BE2C (cell line): ENCODE results near the gene UQCRFS1.

Source experiments
- DNase-seq: peaks from one replicate; pipeline ENCODE4 v3.0.0-alpha.2; 2020
- H3K27me3 ChIP-seq: fragments of 250-450 bp; sonication (Bioruptor Pico); 2 replicates; pipeline ENCODE4 v1.5.1; 2020; ENCODE audit warnings: mild to moderate bottlenecking
- H3K36me3 ChIP-seq: fragments of 250-450 bp; sonication (Bioruptor Pico); 2 replicates; pipeline ENCODE4 v1.5.1; 2020; ENCODE audit warnings: mild to moderate bottlenecking
- H3K4me1 ChIP-seq: fragments of 250-450 bp; sonication (Bioruptor Pico); 2 replicates; pipeline ENCODE4 v1.5.1; 2020
- H3K4me3 ChIP-seq: 2 replicates; pipeline ENCODE4 v1.5.1; 2011; ENCODE audit warnings: low read depth, low read length
- H3K9me3 ChIP-seq: fragments of 250-450 bp; sonication (Bioruptor Pico); 2 replicates; pipeline ENCODE4 v1.5.1; 2020
- TF ChIP-seq, protein P1 (sequence below): IDR thresholded peaks from 2 replicates; pipeline ENCODE4 v1.5.1; 2012; ENCODE audit warnings: mild to moderate bottlenecking, low read depth, low read length

Gene UQCRFS1

DNA sequence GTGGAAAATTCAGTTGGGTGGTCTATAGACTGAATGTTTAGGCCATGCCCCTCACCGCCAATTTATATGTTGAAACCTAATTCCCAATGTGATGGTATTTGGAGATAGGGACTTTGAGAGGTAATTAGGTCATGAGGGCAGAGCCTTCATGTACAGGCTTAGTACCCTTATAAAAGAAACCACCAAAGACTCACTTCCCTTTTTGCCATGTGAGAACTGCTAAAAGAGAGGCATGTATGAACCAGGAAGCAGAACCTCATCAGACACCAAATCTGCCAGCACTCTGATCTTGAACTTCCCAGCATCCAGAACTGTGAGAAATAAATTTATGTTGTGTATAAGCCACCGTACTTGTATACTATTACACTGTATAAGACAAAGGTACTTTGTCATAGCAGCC lies 40.6 kb downstream of the UQCRFS1 start:
- Histone ChIP-seq H3K9me3 (no peaks in the 10 kb centered on the region), H3K4me3 (no peak overlapping the region), H3K27me3 (no peaks in the 10 kb centered on the region), H3K36me3 (no peaks in the 10 kb centered on the region), H3K4me1 (no peaks in the 10 kb centered on the region)
- TF ChIP-seq, protein P1, sequence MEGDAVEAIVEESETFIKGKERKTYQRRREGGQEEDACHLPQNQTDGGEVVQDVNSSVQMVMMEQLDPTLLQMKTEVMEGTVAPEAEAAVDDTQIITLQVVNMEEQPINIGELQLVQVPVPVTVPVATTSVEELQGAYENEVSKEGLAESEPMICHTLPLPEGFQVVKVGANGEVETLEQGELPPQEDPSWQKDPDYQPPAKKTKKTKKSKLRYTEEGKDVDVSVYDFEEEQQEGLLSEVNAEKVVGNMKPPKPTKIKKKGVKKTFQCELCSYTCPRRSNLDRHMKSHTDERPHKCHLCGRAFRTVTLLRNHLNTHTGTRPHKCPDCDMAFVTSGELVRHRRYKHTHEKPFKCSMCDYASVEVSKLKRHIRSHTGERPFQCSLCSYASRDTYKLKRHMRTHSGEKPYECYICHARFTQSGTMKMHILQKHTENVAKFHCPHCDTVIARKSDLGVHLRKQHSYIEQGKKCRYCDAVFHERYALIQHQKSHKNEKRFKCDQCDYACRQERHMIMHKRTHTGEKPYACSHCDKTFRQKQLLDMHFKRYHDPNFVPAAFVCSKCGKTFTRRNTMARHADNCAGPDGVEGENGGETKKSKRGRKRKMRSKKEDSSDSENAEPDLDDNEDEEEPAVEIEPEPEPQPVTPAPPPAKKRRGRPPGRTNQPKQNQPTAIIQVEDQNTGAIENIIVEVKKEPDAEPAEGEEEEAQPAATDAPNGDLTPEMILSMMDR, result no peak
- DNase-seq, result no peak

DNA sequence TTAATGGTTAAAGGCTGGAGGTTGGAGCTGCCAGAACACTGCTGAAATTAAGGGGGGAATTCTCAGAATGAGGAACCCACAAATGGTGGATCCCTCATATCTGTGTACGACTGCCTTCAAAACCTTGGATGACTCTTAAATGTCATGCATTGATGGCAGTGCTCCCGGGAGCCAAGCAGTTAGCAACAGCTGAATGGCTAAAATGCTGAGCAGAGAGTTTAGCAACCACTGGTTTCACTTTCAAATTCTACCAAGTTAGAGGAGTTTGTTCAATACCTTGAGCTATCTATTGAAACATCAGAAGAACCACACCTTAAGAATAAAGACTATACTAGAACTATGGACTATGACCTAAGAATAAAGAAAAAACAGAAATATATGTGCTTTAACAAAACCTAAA lies 41.4 kb downstream of the UQCRFS1 start:
- Histone ChIP-seq H3K4me3 (no peak overlapping the region), H3K9me3 (no peaks in the 10 kb centered on the region), H3K27me3 (no peaks in the 10 kb centered on the region), H3K4me1 (no peaks in the 10 kb centered on the region), H3K36me3 (no peaks in the 10 kb centered on the region)
- TF ChIP-seq, protein P1, result no peak
- DNase-seq, result no peak

DNA sequence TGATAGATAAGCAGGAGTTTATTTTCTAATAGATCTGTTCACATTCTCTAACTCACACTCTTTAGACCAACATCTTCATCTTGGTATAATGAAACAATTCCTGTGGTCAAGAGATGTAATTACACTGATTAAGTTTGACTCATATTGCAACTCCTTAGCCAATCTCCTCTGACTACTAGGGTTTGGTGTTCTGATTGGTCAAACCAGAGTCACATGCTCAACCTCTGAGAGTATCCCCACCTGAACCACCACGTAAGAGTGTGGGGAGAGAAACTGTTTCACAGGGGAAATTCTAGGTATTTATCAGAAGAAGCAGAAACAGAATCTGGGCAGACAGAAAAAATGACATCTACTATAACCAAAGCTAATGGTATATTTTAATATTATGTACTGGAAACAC lies 42.4 kb downstream of the UQCRFS1 start:
- TF ChIP-seq, protein P1, result no peak
- H3K27me3 ChIP-seq, result no peaks in the 10 kb centered on the region
- H3K9me3 ChIP-seq, result no peaks in the 10 kb centered on the region
- no peaks in the 10 kb centered on the region for H3K36me3 ChIP-seq
- no peak overlapping the region for H3K4me3 ChIP-seq
- DNase-seq, result no peak
- no peaks in the 10 kb centered on the region for H3K4me1 ChIP-seq

GRCh38 chr19:29162694-29163093 lies 50.3 kb downstream of the UQCRFS1 start:
- DNase-seq, result no peak
- no peaks in the 10 kb centered on the region for H3K9me3 ChIP-seq
- TF ChIP-seq, protein P1, result no peak
- no peaks in the 10 kb centered on the region for H3K27me3 ChIP-seq
- no peaks in the 10 kb centered on the region for H3K4me1 ChIP-seq
- no peak overlapping the region for H3K4me3 ChIP-seq
- H3K36me3 ChIP-seq, result no peaks in the 10 kb centered on the region

- TF ChIP-seq, protein P1, result no peak
- DNase-seq, result no peak
- Histone ChIP-seq H3K9me3 (no peaks in the 10 kb centered on the region), H3K4me1 (no peaks in the 10 kb centered on the region), H3K27me3 (no peaks in the 10 kb centered on the region), H3K36me3 (no peaks in the 10 kb centered on the region), H3K4me3 (no peak overlapping the region)
These were observed 57.3 kb downstream of the UQCRFS1 start for GRCh38 chr19:29155683-29156082.
